GM23248 (cell line): Measurements from ENCODE around the gene SURF4. TPM values are rescaled to one million over a fixed set of nuclear protein-coding genes. Genes with fewer than 3 reads are reported as not detected.

Experiments
- DNase-seq: peaks from one replicate; pipeline ENCODE4 v3.0.0-alpha.2; 2015
- H2AFZ ChIP-seq: fragments of 200-600 bp; sonication (generic); 2 replicates; pipeline ENCODE4 v1.6.1; 2016; ENCODE audit warnings: antibody characterized with exemption
- H3F3A ChIP-seq: fragments of 200-600 bp; sonication (generic); 2 replicates; pipeline ENCODE4 v1.6.1; 2016; ENCODE audit warnings: mild to moderate bottlenecking, antibody characterized with exemption, mixed run types; ENCODE audit not compliant: insufficient read depth
- H3K27ac ChIP-seq: fragments of 200-600 bp; sonication (generic); 2 replicates; pipeline ENCODE4 v1.5.1; 2016; ENCODE audit warnings: mild to moderate bottlenecking
- H3K27me3 ChIP-seq: fragments of 200-600 bp; sonication (generic); replicated peaks from 2 replicates; pipeline ENCODE4 v1.6.1; 2016; ENCODE audit warnings: mild to moderate bottlenecking; ENCODE audit not compliant: insufficient read depth
- H3K36me3 ChIP-seq: fragments of 200-600 bp; sonication (generic); 2 replicates; pipeline ENCODE4 v1.6.1; 2016; ENCODE audit warnings: low read depth, mild to moderate bottlenecking
- H3K4me1 ChIP-seq: fragments of 200-600 bp; sonication (generic); 2 replicates; pipeline ENCODE4 v1.6.1; 2016; ENCODE audit warnings: mild to moderate bottlenecking; ENCODE audit not compliant: insufficient read depth
- H3K4me2 ChIP-seq: fragments of 200-600 bp; sonication (generic); one replicate; pipeline ENCODE4 v1.6.1; 2016; ENCODE audit warnings: mild to moderate bottlenecking; ENCODE audit not compliant: unreplicated experiment
- H3K4me3 ChIP-seq: fragments of 200-600 bp; sonication (generic); 2 replicates; pipeline ENCODE4 v1.5.1; 2016; ENCODE audit warnings: mild to moderate bottlenecking
- H3K79me2 ChIP-seq: fragments of 200-600 bp; sonication (generic); 2 replicates; pipeline ENCODE4 v1.6.1; 2016; ENCODE audit warnings: mild to moderate bottlenecking; ENCODE audit not compliant: insufficient read depth
- H3K9ac ChIP-seq: fragments of 200-600 bp; sonication (generic); 2 replicates; pipeline ENCODE4 v1.6.1; 2016; ENCODE audit warnings: mild to moderate bottlenecking
- H3K9me2 ChIP-seq: fragments of 200-600 bp; sonication (generic); 2 replicates; pipeline ENCODE4 v1.6.1; 2016; ENCODE audit warnings: mixed run types, mild to moderate bottlenecking, moderate library complexity; ENCODE audit not compliant: insufficient read depth
- H3K9me3 ChIP-seq: fragments of 200-600 bp; sonication (generic); one replicate; pipeline ENCODE4 v1.6.1; 2017; ENCODE audit warnings: low read depth
- H4K20me1 ChIP-seq: fragments of 200-600 bp; sonication (generic); 2 replicates; pipeline ENCODE4 v1.6.0; 2016; ENCODE audit not compliant: insufficient read depth
- EZH2 ChIP-seq: fragments of 200-600 bp; sonication (generic); IDR thresholded peaks from 2 replicates; pipeline ENCODE4 v1.6.1; 2018; ENCODE audit warnings: antibody characterized with exemption, mild to moderate bottlenecking; ENCODE audit not compliant: insufficient read depth, poor library complexity, severe bottlenecking
- EZH2phosphoT487 ChIP-seq: fragments of 200-600 bp; sonication (generic); IDR thresholded peaks from 2 replicates; pipeline ENCODE4 v1.6.1; 2018; ENCODE audit warnings: antibody characterized with exemption, moderate library complexity, mild to moderate bottlenecking, low read depth; ENCODE audit not compliant: insufficient read depth
- WGBS, 2 experiments: methylation state at CpG; one replicate each; pipeline ENCODE4 v1.1.6; 2015 to 2017; ENCODE audit warnings: low lambda C conversion rate in 2 of 2, low coverage in 1 of 2; ENCODE audit errors: missing lambda C conversion rate in 2 of 2; 5-methylcytosine and 5-hydroxymethylcytosine counted together
- in situ Hi-C: fragments of 300-500 bp; cut with MboI; formaldehyde crosslinking; loops from 2 replicates; pipeline ENCODE4 v1.15.0; 2020
- polyA plus RNA-seq: library from polyadenylated mRNA; unstranded; fragments of >200 nt; fragmentation: Nextera tagmentation; extraction: Ambion mirVana; gene quantifications from 2 replicates; pipeline ENCODE4 v1.2.1, GENCODE V29; 2016
- total RNA-seq: library from RNA; depleted of rRNA; stranded (reverse); fragments of >200 nt; shearing (Covaris generic); gene quantifications from 2 replicates; pipeline ENCODE4 v1.2.3, GENCODE V29; 2014

Gene SURF4
- total and polyA plus RNA-seq, 2 experiments from 2014 or later: 406 to 638 TPM

GRCh38 chr9:133389025-133389557 is 13.2 kb upstream of the SURF4 start:
- no peaks in the 10 kb centered on the region for H3K79me2 ChIP-seq
- no peaks in the 10 kb centered on the region for H4K20me1 ChIP-seq
- no peaks in the 10 kb centered on the region for H3K9me2 ChIP-seq
- H3K4me1 ChIP-seq: no peaks in the 10 kb centered on the region
- H2AFZ ChIP-seq: no peak overlapping the region
- H3K27me3 ChIP-seq: no peaks in the 10 kb centered on the region
- H3K9ac ChIP-seq: no peak overlapping the region
- 77 to 85% methylated on average over 12 of the region's 12 CpGs for WGBS, 2 experiments
- H3K27ac ChIP-seq: no peak overlapping the region
- no peak overlapping the region for H3K4me2 ChIP-seq
- in situ Hi-C loops: no loop called here
- H3K4me3 ChIP-seq: no peak overlapping the region
- H3K36me3 ChIP-seq: no peaks in the 10 kb centered on the region
- no peaks in the 10 kb centered on the region for H3K9me3 ChIP-seq
- DNase-seq: no peak
- TF ChIP-seq EZH2: no peak
- no peak for TF ChIP-seq EZH2phosphoT487
- H3F3A ChIP-seq: no peaks in the 10 kb centered on the region

GRCh38 chr9:133387680-133388079 is 11.8 kb upstream of the SURF4 start:
- Histone ChIP-seq H3K4me1 (no peaks in the 10 kb centered on the region), H3K4me3 (no peak overlapping the region)
- 82 to 83% methylated on average over 9 of the region's 9 CpGs for WGBS, 2 experiments

GRCh38 chr9:133386338-133386737 is 10.5 kb upstream of the SURF4 start:
- TF ChIP-seq EZH2 (no peak), EZH2phosphoT487 (no peak)
- Histone ChIP-seq H2AFZ (no peak overlapping the region), H3K9me2 (0 out of 2 replicates have a peak, but pooled peaks cover 5% of the 10 kb centered on the region), H3K9ac (no peak overlapping the region), H3K4me1 (no peaks in the 10 kb centered on the region), H3K27ac (no peak overlapping the region), H3K4me3 (no peak overlapping the region), H3F3A (no peaks in the 10 kb centered on the region), H3K4me2 (no peak overlapping the region), H3K9me3 (no peaks in the 10 kb centered on the region), H3K27me3 (no peaks in the 10 kb centered on the region), H3K36me3 (no peaks in the 10 kb centered on the region), H4K20me1 (no peaks in the 10 kb centered on the region), H3K79me2 (no peaks in the 10 kb centered on the region)
- 76 to 82% methylated on average over 13 of the region's 13 CpGs for WGBS, 2 experiments
- no peak for DNase-seq
- in situ Hi-C loops: no loop called here

More at GRCh38 chr9:133387680-133388079, 11.8 kb upstream of the SURF4 start:
- H3K9ac ChIP-seq: no peak overlapping the region
- TF ChIP-seq EZH2 (no peak), EZH2phosphoT487 (no peak)
- 0 out of 2 replicates have a peak, but pooled peaks cover 1% of the 10 kb centered on the region for H3K9me2 ChIP-seq
- no peak overlapping the region for H2AFZ ChIP-seq
- no peak overlapping the region for H3K27ac ChIP-seq
- H3K27me3 ChIP-seq: no peaks in the 10 kb centered on the region
- H4K20me1 ChIP-seq: no peaks in the 10 kb centered on the region
- H3F3A ChIP-seq: no peaks in the 10 kb centered on the region
- no peaks in the 10 kb centered on the region for H3K79me2 ChIP-seq
- H3K4me2 ChIP-seq: no peak overlapping the region
- H3K36me3 ChIP-seq: no peaks in the 10 kb centered on the region
- DNase-seq: no peak
- in situ Hi-C loops: no loop called here
- H3K9me3 ChIP-seq: no peaks in the 10 kb centered on the region

- Histone ChIP-seq H3K79me2 (no peaks in the 10 kb centered on the region), H3K9me2 (0 out of 2 replicates have a peak, but pooled peaks cover 5% of the 10 kb centered on the region), H3K36me3 (no peaks in the 10 kb centered on the region), H3K4me3 (no peak overlapping the region), H3K9ac (no peak overlapping the region), H2AFZ (no peak overlapping the region), H4K20me1 (no peaks in the 10 kb centered on the region), H3K9me3 (no peaks in the 10 kb centered on the region), H3K27me3 (no peaks in the 10 kb centered on the region), H3K4me2 (no peak overlapping the region), H3F3A (no peaks in the 10 kb centered on the region), H3K4me1 (no peaks in the 10 kb centered on the region), H3K27ac (no peak overlapping the region)
- TF ChIP-seq EZH2phosphoT487 (no peak), EZH2 (no peak)
- in situ Hi-C loops: no loop called here
- 74 to 83% methylated on average over 14 of the region's 14 CpGs for WGBS, 2 experiments
- no peak for DNase-seq
Measured at GRCh38 chr9:133385452-133385851, 9.6 kb upstream of the SURF4 start.
